ENCODE measurements around the gene BCL11B. TPM values are rescaled to one million over a fixed set of nuclear protein-coding genes. Genes with fewer than 3 reads are reported as not detected.

The BCL11B gene
- total RNA-seq, 1 donor from 2014 or later, result 11.5 TPM

DNA sequence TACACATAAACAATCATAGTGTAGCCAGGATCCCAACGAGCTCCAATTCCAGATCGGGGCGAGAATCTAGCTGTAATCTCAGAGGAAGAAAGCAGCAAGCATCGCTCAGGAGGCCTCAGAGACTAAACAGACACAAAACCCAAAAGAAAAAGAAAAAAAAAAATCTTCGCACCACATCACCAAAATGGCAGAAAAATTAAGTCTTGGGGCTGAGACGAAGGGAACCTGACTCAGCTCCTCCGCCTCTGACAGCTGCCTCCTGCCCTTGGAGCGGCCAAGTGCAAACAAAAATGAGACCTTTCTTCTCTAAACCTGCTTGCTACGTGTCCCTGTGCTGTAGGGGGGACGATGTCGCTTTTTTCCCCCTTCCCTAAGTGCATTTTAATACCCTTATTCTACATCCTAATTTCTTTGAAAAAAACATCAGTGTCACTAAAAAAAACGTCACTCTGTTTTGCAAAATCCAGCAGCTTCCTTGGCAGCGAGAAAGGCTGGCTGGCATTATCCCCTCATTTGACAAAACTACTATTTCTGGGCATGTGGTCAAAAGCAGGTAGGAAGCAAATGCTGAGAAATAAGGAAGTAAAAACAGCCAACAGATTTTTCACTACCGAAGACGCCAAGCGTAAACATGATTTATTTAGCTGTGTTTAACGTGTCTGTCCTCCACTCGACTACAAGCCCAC is 30.5 kb downstream of the BCL11B start:
- Histone ChIP-seq H3K4me1 (peaks cover 38% of the 10 kb centered on the region), H3K4me3 (no peak overlapping the region), H3K27me3 (no peaks in the 10 kb centered on the region), H3K9me3 (no peaks in the 10 kb centered on the region), H3K36me3 (no peaks in the 10 kb centered on the region), H3K27ac (peak overlapping the region; percentile 9)
- intact Hi-C loops (cut with DNase I), result no loop called here
- no peak for DNase-seq (ENCODE audit: extremely low spot score in 2 of 2)
- TF ChIP-seq POLR2AphosphoS5 (IDR thresholded peaks at IDR 0.05; ENCODE audit: insufficient read depth in 1 of 2, low read depth in 1 of 2) (no peak), POLR2A (IDR thresholded peaks at IDR 0.05) (no peak)
- TF ChIP-seq, protein P1, sequence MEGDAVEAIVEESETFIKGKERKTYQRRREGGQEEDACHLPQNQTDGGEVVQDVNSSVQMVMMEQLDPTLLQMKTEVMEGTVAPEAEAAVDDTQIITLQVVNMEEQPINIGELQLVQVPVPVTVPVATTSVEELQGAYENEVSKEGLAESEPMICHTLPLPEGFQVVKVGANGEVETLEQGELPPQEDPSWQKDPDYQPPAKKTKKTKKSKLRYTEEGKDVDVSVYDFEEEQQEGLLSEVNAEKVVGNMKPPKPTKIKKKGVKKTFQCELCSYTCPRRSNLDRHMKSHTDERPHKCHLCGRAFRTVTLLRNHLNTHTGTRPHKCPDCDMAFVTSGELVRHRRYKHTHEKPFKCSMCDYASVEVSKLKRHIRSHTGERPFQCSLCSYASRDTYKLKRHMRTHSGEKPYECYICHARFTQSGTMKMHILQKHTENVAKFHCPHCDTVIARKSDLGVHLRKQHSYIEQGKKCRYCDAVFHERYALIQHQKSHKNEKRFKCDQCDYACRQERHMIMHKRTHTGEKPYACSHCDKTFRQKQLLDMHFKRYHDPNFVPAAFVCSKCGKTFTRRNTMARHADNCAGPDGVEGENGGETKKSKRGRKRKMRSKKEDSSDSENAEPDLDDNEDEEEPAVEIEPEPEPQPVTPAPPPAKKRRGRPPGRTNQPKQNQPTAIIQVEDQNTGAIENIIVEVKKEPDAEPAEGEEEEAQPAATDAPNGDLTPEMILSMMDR (IDR thresholded peaks at IDR 0.05), result no peak

DNA sequence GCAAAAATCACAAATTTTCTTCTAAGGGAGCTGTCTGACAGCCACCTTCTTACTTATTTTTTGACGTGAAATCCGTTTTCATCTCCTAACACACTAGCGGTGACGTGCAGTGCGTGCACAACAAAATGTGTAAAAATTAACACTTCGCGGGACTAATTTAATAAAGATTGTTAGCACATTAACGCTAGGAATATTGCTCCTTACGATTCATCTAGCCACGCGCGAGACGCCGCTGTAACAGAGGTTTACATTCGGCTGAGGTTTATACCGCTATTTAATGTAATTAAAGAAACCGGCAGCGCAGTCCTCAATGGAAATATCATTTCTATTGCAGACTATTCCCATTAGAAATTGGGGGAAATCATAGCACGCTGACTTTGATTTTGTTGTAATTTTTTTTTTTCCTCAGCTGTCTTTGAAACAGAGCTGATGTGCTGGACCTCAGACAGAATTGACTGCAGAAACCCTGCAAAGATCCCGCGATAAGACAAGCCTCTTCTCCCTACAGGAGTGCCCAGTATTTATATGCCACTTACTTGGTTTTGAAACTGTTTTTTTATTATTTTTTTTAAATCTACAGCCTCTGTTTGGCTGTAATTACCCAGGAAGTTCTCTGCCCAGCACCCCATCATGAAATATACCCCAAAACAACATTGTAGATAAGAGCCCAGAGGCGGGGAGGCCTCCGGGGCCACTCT is 31.2 kb downstream of the BCL11B start:
- Histone ChIP-seq H3K4me3 (no peak overlapping the region), H3K4me1 (peaks cover 31% of the 10 kb centered on the region), H3K27me3 (no peaks in the 10 kb centered on the region), H3K27ac (no peak overlapping the region), H3K36me3 (no peaks in the 10 kb centered on the region), H3K9me3 (no peaks in the 10 kb centered on the region)
- no peak for DNase-seq (ENCODE audit: extremely low spot score in 2 of 2)
- TF ChIP-seq POLR2A (IDR thresholded peaks at IDR 0.05) (no peak), POLR2AphosphoS5 (IDR thresholded peaks at IDR 0.05; ENCODE audit: insufficient read depth in 1 of 2, low read depth in 1 of 2) (no peak)
- TF ChIP-seq, protein P1 (IDR thresholded peaks at IDR 0.05), result no peak
- intact Hi-C loops (cut with DNase I), result no loop called here

DNA sequence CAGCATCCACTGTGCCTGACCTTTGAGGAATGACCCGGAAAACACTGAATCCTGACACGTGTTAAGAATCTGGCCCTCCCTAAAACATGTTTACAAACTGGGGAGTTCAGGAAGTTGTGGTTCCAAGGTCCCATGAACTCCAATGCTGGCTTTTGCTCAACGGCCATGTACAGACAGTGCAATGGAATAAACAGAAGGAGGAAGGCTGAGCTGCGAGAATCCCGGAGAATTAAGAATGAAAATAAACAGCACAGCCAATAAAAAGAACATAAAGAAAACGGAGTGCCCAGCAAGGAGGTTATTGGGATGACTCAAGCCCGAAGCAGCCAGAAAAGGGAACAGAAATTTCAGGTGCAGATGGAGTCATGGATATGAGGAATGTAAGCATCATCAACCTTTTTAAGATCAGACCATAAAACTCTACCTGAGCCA is 32.3 kb downstream of the BCL11B start:
- no peak for DNase-seq (ENCODE audit: extremely low spot score in 2 of 2)
- H3K36me3 ChIP-seq, result no peaks in the 10 kb centered on the region
- intact Hi-C loops (cut with DNase I), result no loop called here
- H3K27ac ChIP-seq, result no peak overlapping the region
- TF ChIP-seq POLR2AphosphoS5 (IDR thresholded peaks at IDR 0.05; ENCODE audit: insufficient read depth in 1 of 2, low read depth in 1 of 2) (no peak), POLR2A (IDR thresholded peaks at IDR 0.05) (no peak)
- TF ChIP-seq, protein P1 (IDR thresholded peaks at IDR 0.05), result no peak
- H3K4me1 ChIP-seq, result peaks cover 29% of the 10 kb centered on the region
- no peaks in the 10 kb centered on the region for H3K27me3 ChIP-seq
- no peaks in the 10 kb centered on the region for H3K9me3 ChIP-seq
- no peak overlapping the region for H3K4me3 ChIP-seq

DNA sequence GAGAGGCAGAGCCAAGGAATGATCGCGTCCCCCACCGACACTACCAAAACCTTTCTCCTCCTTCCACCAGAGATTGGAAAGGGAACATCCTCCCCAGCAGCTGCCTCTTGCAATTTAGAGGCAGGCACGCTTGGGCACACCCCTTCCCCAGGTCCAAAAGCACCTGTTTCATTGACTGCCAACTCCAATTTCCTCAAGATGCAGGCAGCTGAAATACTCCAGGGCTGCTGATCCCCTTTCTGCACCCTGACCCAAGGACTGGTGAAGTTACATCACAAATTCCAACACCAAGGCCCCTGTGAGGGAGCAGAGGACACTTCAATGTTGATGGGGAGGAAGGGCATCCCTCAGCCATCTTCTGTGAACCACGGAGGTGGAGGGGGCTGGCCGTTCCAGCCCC is 33.8 kb downstream of the BCL11B start:
- no peak overlapping the region for H3K27ac ChIP-seq
- H3K9me3 ChIP-seq, result no peaks in the 10 kb centered on the region
- no peaks in the 10 kb centered on the region for H3K27me3 ChIP-seq
- DNase-seq (ENCODE audit: extremely low spot score in 2 of 2), result no peak
- no peak overlapping the region for H3K4me3 ChIP-seq
- intact Hi-C loops (cut with DNase I), result no loop called here
- TF ChIP-seq POLR2A (IDR thresholded peaks at IDR 0.05), result no peak
- TF ChIP-seq POLR2AphosphoS5 (IDR thresholded peaks at IDR 0.05; ENCODE audit: insufficient read depth in 1 of 2, low read depth in 1 of 2), result no peak
- peaks cover 36% of the 10 kb centered on the region for H3K4me1 ChIP-seq
- no peaks in the 10 kb centered on the region for H3K36me3 ChIP-seq

DNA sequence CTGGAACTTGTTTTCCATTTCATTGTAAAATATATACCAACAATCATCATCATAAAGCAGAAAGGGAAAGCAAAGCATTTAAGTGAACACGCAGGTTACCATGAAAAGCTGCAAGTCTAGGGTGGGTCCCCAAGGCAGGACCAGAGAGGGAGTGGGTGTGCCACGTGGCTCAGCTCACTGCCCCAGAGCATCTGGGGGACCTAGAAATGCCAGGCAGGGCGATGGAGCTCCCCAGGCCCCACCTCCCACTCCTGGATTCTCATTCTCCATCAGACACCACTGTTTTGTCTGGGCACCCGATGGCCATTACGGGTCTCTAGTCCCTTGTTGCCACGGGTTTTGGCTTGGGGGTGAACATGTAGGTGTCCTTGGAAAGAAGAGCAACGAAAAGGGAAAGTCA is 34.7 kb downstream of the BCL11B start:
- H3K4me3 ChIP-seq, result no peak overlapping the region
- intact Hi-C loops (cut with DNase I), result no loop called here
- no peak overlapping the region for H3K27ac ChIP-seq
- no peaks in the 10 kb centered on the region for H3K27me3 ChIP-seq
- H3K4me1 ChIP-seq, result peaks cover 36% of the 10 kb centered on the region
- no peak for TF ChIP-seq POLR2A (IDR thresholded peaks at IDR 0.05)
- TF ChIP-seq, protein P1 (IDR thresholded peaks at IDR 0.05), result no peak
- no peak for TF ChIP-seq POLR2AphosphoS5 (IDR thresholded peaks at IDR 0.05; ENCODE audit: insufficient read depth in 1 of 2, low read depth in 1 of 2)
- no peak for DNase-seq (ENCODE audit: extremely low spot score in 2 of 2)
- H3K36me3 ChIP-seq, result no peaks in the 10 kb centered on the region
- no peaks in the 10 kb centered on the region for H3K9me3 ChIP-seq

Measured in vagina (tissue), 2 donors.